Caco-2 (cell line): ENCODE data around the gene ARHGAP24. TPM values are rescaled to one million over a fixed set of nuclear protein-coding genes. Genes with fewer than 3 reads are reported as not detected.

ENCODE experiments used
- BruUV-seq: library from RNA; stranded (reverse); fragments of 400-500 nt; replicated peaks from 2 replicates; lab custom pipeline; 2021; lab: Mats Ljungman, UMichigan
- CTCF ChIA-PET: fragments of 300-600 bp; sonication (Branson Sonifier 250); formaldehyde crosslinking; loops from one replicate; lab custom pipeline; 2022; ENCODE audit warnings: antibody characterized with exemption; lab: Charles Lee
- POLR2A ChIA-PET: fragments of 300-600 bp; sonication (Branson Sonifier 250); formaldehyde crosslinking; loops from one replicate; lab custom pipeline; 2022; ENCODE audit warnings: antibody characterized with exemption; lab: Charles Lee
- DNase-seq, 2 experiments: peaks; one replicate each; pipeline versions ENCODE4 v3.0.0 to v3.0.0-alpha.2; 2020 to 2022
- H3K27me3 ChIP-seq: replicated peaks from 2 replicates; pipeline ENCODE4 v1.6.0; 2011; ENCODE audit warnings: low read length; ENCODE audit not compliant: control insufficient read depth, insufficient read depth
- H3K36me3 ChIP-seq: 2 replicates; pipeline ENCODE4 v1.5.1; 2011; ENCODE audit warnings: low read length; ENCODE audit not compliant: control insufficient read depth, insufficient read depth
- H3K4me1 ChIP-seq: fragments of 250-450 bp; sonication (Bioruptor Pico); 2 replicates; pipeline ENCODE4 v1.5.1; 2020; ENCODE audit warnings: mild to moderate bottlenecking
- H3K4me3 ChIP-seq: 2 replicates; pipeline ENCODE4 v1.5.1; 2011; ENCODE audit warnings: low read depth, mild to moderate bottlenecking, control low read depth, low read length
- H3K9me3 ChIP-seq: fragments of 250-450 bp; sonication (Bioruptor Pico); 2 replicates; pipeline ENCODE4 v1.5.1; 2020; ENCODE audit warnings: mild to moderate bottlenecking, moderate library complexity
- H3K27ac Mint-ChIP-seq: one replicate; pipeline ENCODE4 v1.8.0; 2022; ENCODE audit warnings: mixed read lengths; ENCODE audit not compliant: unreplicated experiment
- H3K27me3 Mint-ChIP-seq: one replicate; pipeline ENCODE4 v1.8.0; 2022; ENCODE audit warnings: mixed read lengths; ENCODE audit not compliant: insufficient read depth, unreplicated experiment
- H3K36me3 Mint-ChIP-seq: one replicate; pipeline ENCODE4 v1.8.0; 2022; ENCODE audit warnings: mild to moderate bottlenecking, mixed read lengths; ENCODE audit not compliant: insufficient read depth, unreplicated experiment
- H3K4me1 Mint-ChIP-seq: one replicate; pipeline ENCODE4 v1.8.0; 2022; ENCODE audit warnings: low read depth, mixed read lengths; ENCODE audit not compliant: unreplicated experiment
- H3K4me3 Mint-ChIP-seq: one replicate; pipeline ENCODE4 v1.8.0; 2022; ENCODE audit warnings: mild to moderate bottlenecking, moderate library complexity, mixed read lengths; ENCODE audit not compliant: unreplicated experiment
- H3K9me3 Mint-ChIP-seq: one replicate; pipeline ENCODE4 v1.8.0; 2022; ENCODE audit warnings: mixed read lengths; ENCODE audit not compliant: unreplicated experiment
- intact Hi-C: fragments of 100-400 bp; cut with micrococcal nuclease; formaldehyde crosslinking; loops from one replicate; pipeline ENCODE4 v1.10.0; 2022; ENCODE audit not compliant: unreplicated experiment
- total RNA-seq: library from RNA; stranded (reverse); gene quantifications from 2 replicates; pipeline ENCODE4 v1.2.3, GENCODE V29; 2022
- TF ChIP-seq, protein P1 (sequence below), 2 experiments: fragments of 200-600 bp in 1 of 2; IDR thresholded peaks; 1 replicate in 1 of 2; 2 replicates in 1 of 2; pipeline versions ENCODE4 v1.5.1 to v1.8.0; 2011 to 2022; ENCODE audit warnings: antibody characterized with exemption in 1 of 2, control low read depth in 1 of 2, inconsistent platforms in 1 of 2, low read depth in 1 of 2, low read length in 1 of 2, mild to moderate bottlenecking in 1 of 2, moderate library complexity in 1 of 2; ENCODE audit not compliant: insufficient read depth in 1 of 2, severe bottlenecking in 1 of 2, unreplicated experiment in 1 of 2

ARHGAP24 gene
- total RNA-seq, 1 experiment from 2014 or later = 2.8 TPM

DNA sequence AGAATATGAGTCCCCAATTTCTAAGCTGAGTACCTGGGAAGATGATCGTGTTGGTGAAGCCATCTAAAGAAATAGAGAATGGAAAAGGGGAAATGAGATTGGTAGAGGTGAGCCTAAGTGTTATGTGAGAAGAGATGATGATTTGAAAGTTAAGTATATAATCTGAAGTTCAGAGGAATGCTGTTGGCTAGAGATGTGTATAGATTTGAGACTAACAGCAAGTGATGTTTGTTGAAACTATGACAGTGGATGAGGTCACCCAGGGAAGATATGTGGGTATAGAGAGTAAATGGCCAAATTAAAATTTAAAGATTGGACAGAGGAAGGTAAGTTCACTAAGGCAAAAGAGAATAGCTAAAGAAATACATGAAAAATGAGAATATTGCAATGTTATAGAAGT lies 560.7 kb downstream of the ARHGAP24 start:
- H3K27me3 Mint-ChIP-seq = peaks cover 14% of the 10 kb centered on the region
- H3K27ac Mint-ChIP-seq = no peak overlapping the region
- TF ChIP-seq, protein P1, sequence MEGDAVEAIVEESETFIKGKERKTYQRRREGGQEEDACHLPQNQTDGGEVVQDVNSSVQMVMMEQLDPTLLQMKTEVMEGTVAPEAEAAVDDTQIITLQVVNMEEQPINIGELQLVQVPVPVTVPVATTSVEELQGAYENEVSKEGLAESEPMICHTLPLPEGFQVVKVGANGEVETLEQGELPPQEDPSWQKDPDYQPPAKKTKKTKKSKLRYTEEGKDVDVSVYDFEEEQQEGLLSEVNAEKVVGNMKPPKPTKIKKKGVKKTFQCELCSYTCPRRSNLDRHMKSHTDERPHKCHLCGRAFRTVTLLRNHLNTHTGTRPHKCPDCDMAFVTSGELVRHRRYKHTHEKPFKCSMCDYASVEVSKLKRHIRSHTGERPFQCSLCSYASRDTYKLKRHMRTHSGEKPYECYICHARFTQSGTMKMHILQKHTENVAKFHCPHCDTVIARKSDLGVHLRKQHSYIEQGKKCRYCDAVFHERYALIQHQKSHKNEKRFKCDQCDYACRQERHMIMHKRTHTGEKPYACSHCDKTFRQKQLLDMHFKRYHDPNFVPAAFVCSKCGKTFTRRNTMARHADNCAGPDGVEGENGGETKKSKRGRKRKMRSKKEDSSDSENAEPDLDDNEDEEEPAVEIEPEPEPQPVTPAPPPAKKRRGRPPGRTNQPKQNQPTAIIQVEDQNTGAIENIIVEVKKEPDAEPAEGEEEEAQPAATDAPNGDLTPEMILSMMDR (IDR thresholded peaks at IDR 0.05; ENCODE audit: insufficient read depth in 1 of 2, low read depth in 1 of 2, low read length in 1 of 2, severe bottlenecking in 1 of 2, unreplicated experiment in 1 of 2) = no peak
- intact Hi-C loops = no loop called here
- H3K4me1 Mint-ChIP-seq = no peaks in the 10 kb centered on the region
- Histone ChIP-seq H3K27me3 (no peaks in the 10 kb centered on the region), H3K4me1 (no peaks in the 10 kb centered on the region), H3K9me3 (no peaks in the 10 kb centered on the region), H3K36me3 (no peaks in the 10 kb centered on the region), H3K4me3 (no peak overlapping the region)
- no peak overlapping the region for H3K4me3 Mint-ChIP-seq
- CTCF ChIA-PET = no interaction called here
- POLR2A ChIA-PET = no interaction called here
- no peaks in the 10 kb centered on the region for H3K36me3 Mint-ChIP-seq
- BruUV-seq = no TSS peak
- H3K9me3 Mint-ChIP-seq = no peaks in the 10 kb centered on the region
- no peak for DNase-seq

DNA sequence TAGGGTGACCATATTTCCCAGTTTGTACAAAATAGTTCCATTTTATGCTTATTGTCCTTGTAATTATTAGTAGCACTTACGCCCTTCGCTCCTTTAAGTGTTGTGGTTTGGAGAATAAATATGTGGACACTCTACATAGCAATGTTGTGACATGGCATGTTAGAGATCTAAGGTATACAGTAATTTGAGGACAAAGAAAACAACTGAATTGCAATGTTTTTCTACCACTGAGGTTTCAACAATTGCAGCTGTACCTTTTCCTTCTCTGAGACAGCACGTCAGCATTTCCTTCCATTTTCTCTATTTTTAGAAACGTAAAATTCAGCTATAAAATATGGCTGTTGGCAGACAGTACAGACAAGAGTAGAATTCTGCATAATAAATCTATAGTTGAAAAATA lies 561.8 kb downstream of the ARHGAP24 start:
- no peaks in the 10 kb centered on the region for H3K4me1 Mint-ChIP-seq
- no peaks in the 10 kb centered on the region for H3K36me3 ChIP-seq
- H3K9me3 Mint-ChIP-seq = no peaks in the 10 kb centered on the region
- no peak overlapping the region for H3K27ac Mint-ChIP-seq
- TF ChIP-seq, protein P1 (IDR thresholded peaks at IDR 0.05; ENCODE audit: insufficient read depth in 1 of 2, low read depth in 1 of 2, low read length in 1 of 2, severe bottlenecking in 1 of 2, unreplicated experiment in 1 of 2) = no peak
- no peaks in the 10 kb centered on the region for H3K9me3 ChIP-seq
- no peak overlapping the region for H3K4me3 Mint-ChIP-seq
- H3K4me3 ChIP-seq = no peak overlapping the region
- DNase-seq = no peak
- H3K36me3 Mint-ChIP-seq = no peaks in the 10 kb centered on the region
- BruUV-seq = no TSS peak
- no peaks in the 10 kb centered on the region for H3K27me3 ChIP-seq
- ChIA-PET CTCF (no interaction called here), POLR2A (no interaction called here)
- H3K4me1 ChIP-seq = no peaks in the 10 kb centered on the region
- H3K27me3 Mint-ChIP-seq = peaks cover 14% of the 10 kb centered on the region
- intact Hi-C loops = no loop called here

DNA sequence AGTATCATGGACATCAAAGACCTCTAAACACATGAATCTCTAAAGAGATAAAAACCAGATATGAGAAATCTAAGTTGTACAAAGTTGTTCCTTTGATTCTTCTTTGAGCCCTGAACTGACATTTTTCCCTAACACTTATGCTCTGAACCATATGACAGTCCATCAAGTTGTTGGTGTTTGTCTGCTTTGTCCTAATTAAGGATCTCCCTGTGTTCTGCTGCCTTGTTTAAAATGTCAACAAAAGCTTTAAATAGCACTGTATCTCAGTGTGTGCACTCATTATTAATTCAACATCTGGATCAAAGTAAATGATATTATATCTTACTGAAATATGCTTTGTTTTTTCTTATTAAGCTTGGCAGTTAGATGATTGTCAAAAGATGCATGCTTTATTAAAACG lies 563.1 kb downstream of the ARHGAP24 start:
- H3K4me3 Mint-ChIP-seq = no peak overlapping the region
- no peaks in the 10 kb centered on the region for H3K9me3 Mint-ChIP-seq

More for the DNA sequence above, 563.1 kb downstream of the ARHGAP24 start:
- Histone ChIP-seq H3K9me3 (no peaks in the 10 kb centered on the region), H3K36me3 (no peaks in the 10 kb centered on the region), H3K27me3 (no peaks in the 10 kb centered on the region), H3K4me1 (no peaks in the 10 kb centered on the region), H3K4me3 (no peak overlapping the region)
- Mint-ChIP-seq H3K27ac (no peak overlapping the region), H3K36me3 (no peaks in the 10 kb centered on the region), H3K4me1 (no peaks in the 10 kb centered on the region), H3K27me3 (peaks cover 14% of the 10 kb centered on the region)
- DNase-seq = no peak
- intact Hi-C loops = no loop called here
- ChIA-PET CTCF (no interaction called here), POLR2A (no interaction called here)
- TF ChIP-seq, protein P1 (IDR thresholded peaks at IDR 0.05; ENCODE audit: insufficient read depth in 1 of 2, low read depth in 1 of 2, low read length in 1 of 2, severe bottlenecking in 1 of 2, unreplicated experiment in 1 of 2) = no peak
- BruUV-seq = no TSS peak
